IMR-90 (cell line): ENCODE results near the gene INTS15. TPM values are rescaled to one million over a fixed set of nuclear protein-coding genes. Genes with fewer than 3 reads are reported as not detected.

Experiments used
- ATAC-seq: fragments of 200-7000 bp; cut with Tn5 transposase; 2 replicates; pipeline ENCODE4 v1.9.1; 2020; ENCODE audit warnings: low read depth, mild to moderate bottlenecking, moderate library complexity
- BruUV-seq: library from RNA; stranded (reverse); fragments of 400-500 nt; replicated peaks from 2 replicates; lab custom pipeline; 2021; lab: Mats Ljungman, UMichigan
- CTCF ChIA-PET: fragments of 300-600 bp; formaldehyde crosslinking; extraction: SDS; loops from one replicate; lab custom pipeline; 2021; ENCODE audit warnings: antibody characterized with exemption; lab: Yijun Ruan, JAX
- POLR2A ChIA-PET: fragments of 300-600 bp; sonication (Branson Sonifier 250); formaldehyde crosslinking; loops from one replicate; lab custom pipeline; 2022; ENCODE audit warnings: antibody characterized with exemption; ENCODE audit not compliant: unreplicated experiment; lab: Charles Lee
- DNase-seq: peaks from one replicate; pipeline ENCODE4 v3.0.0; 2013
- H2AFZ ChIP-seq: replicated peaks from 2 replicates; pipeline ENCODE3; 2013; ENCODE audit warnings: low read length, mild to moderate bottlenecking; ENCODE audit not compliant: poor library complexity
- H2AK5ac ChIP-seq: 2 replicates; pipeline ENCODE4 v1.6.1; 2013; ENCODE audit warnings: low read depth, low read length, inconsistent platforms
- H2AK9ac ChIP-seq: replicated peaks from 2 replicates; pipeline ENCODE3; 2013; ENCODE audit warnings: mild to moderate bottlenecking, low read depth, low read length, moderate library complexity; ENCODE audit not compliant: poor library complexity
- H2BK120ac ChIP-seq: 2 replicates; pipeline ENCODE4 v1.6.1; 2013; ENCODE audit warnings: low read depth, low read length, inconsistent platforms
- H2BK15ac ChIP-seq: 3 replicates; pipeline ENCODE4 v1.6.1; 2013; ENCODE audit warnings: low read depth, low read length, inconsistent platforms
- H2BK20ac ChIP-seq: 2 replicates; pipeline ENCODE4 v1.6.1; 2013; ENCODE audit warnings: low read depth, mild to moderate bottlenecking, inconsistent platforms, low read length, moderate library complexity
- H2BK5ac ChIP-seq: 2 replicates; pipeline ENCODE4 v1.6.1; 2013; ENCODE audit warnings: mild to moderate bottlenecking, low read depth, low read length, inconsistent platforms; ENCODE audit not compliant: poor library complexity, severe bottlenecking
- H3K14ac ChIP-seq: replicated peaks from 2 replicates; pipeline ENCODE4 v1.6.1; 2013; ENCODE audit warnings: low read depth, low read length, inconsistent platforms
- H3K18ac ChIP-seq: 2 replicates; pipeline ENCODE4 v1.6.1; 2013; ENCODE audit warnings: low read depth, low read length, control low read depth
- H3K23ac ChIP-seq: 2 replicates; pipeline ENCODE4 v1.6.1; 2013; ENCODE audit warnings: low read depth, low read length, inconsistent platforms
- H3K27ac ChIP-seq: 2 replicates; pipeline ENCODE4 v1.5.1; 2013; ENCODE audit warnings: mild to moderate bottlenecking, control low read depth, low read length; ENCODE audit not compliant: insufficient read depth
- H3K27me3 ChIP-seq: 2 replicates; pipeline ENCODE4 v1.6.1; 2013; ENCODE audit warnings: low read length; ENCODE audit not compliant: control insufficient read depth, insufficient read depth
- H3K36me3 ChIP-seq: 2 replicates; pipeline ENCODE4 v1.6.1; 2013; ENCODE audit warnings: low read length, mixed read lengths; ENCODE audit not compliant: control insufficient read depth, insufficient read depth
- H3K4ac ChIP-seq: 2 replicates; pipeline ENCODE4 v1.6.1; 2013; ENCODE audit warnings: low read depth, low read length, inconsistent platforms
- H3K4me1 ChIP-seq: 2 replicates; pipeline ENCODE4 v1.6.1; 2013; ENCODE audit warnings: low read length, mixed read lengths; ENCODE audit not compliant: control insufficient read depth, insufficient read depth
- H3K4me2 ChIP-seq: 2 replicates; pipeline ENCODE4 v1.6.1; 2013; ENCODE audit warnings: low read depth, mild to moderate bottlenecking, control low read depth, low read length, moderate library complexity
- H3K4me3 ChIP-seq: 2 replicates; pipeline ENCODE4 v1.5.1; 2013; ENCODE audit warnings: low read depth, mild to moderate bottlenecking, control low read depth, low read length, moderate library complexity; ENCODE audit not compliant: insufficient read depth
- H3K56ac ChIP-seq: 2 replicates; pipeline ENCODE4 v1.6.1; 2013; ENCODE audit warnings: low read length, inconsistent platforms; ENCODE audit not compliant: insufficient read depth; ENCODE audit errors: extremely low read depth
- H3K79me1 ChIP-seq, 2 experiments: 2 replicates each; pipeline ENCODE4 v1.6.1; 2013; ENCODE audit warnings: low read length in 2 of 2, inconsistent platforms in 1 of 2, low read depth in 1 of 2
- H3K9ac ChIP-seq: 2 replicates; pipeline ENCODE4 v1.6.1; 2013; ENCODE audit warnings: low read depth, low read length, control low read depth
- H3K9me1 ChIP-seq: 2 replicates; pipeline ENCODE4 v1.6.1; 2013; ENCODE audit warnings: low read length, inconsistent platforms; ENCODE audit not compliant: insufficient read depth
- H3K9me3 ChIP-seq: 2 replicates; pipeline ENCODE4 v1.6.1; 2013; ENCODE audit warnings: low read length; ENCODE audit not compliant: control insufficient read depth, insufficient read depth
- H4K20me1 ChIP-seq: 2 replicates; pipeline ENCODE4 v1.6.1; 2013; ENCODE audit warnings: low read length, inconsistent platforms; ENCODE audit not compliant: insufficient read depth
- H4K5ac ChIP-seq: 2 replicates; pipeline ENCODE4 v1.6.1; 2013; ENCODE audit warnings: mild to moderate bottlenecking, low read depth, low read length, control low read depth
- H4K8ac ChIP-seq, 2 experiments: 2 replicates each; pipeline ENCODE4 v1.6.1; 2013; ENCODE audit warnings: low read depth in 2 of 2, low read length in 2 of 2, control low read depth in 1 of 2, inconsistent platforms in 1 of 2
- H4K91ac ChIP-seq: 2 replicates; pipeline ENCODE4 v1.6.1; 2013; ENCODE audit warnings: low read depth, low read length, inconsistent platforms; ENCODE audit not compliant: insufficient read depth
- BHLHE40 ChIP-seq: fragments of 150-350 bp; IDR thresholded peaks from 2 replicates; pipeline ENCODE4 v1.6.1; 2016; ENCODE audit warnings: mild to moderate bottlenecking, low read depth, low read length
- CEBPB ChIP-seq: IDR thresholded peaks from 2 replicates; pipeline ENCODE4 v1.6.1; 2012; ENCODE audit warnings: low read depth, low read length, improper control_type of control experiment
- CHD1 ChIP-seq: IDR thresholded peaks from 2 replicates; pipeline ENCODE4 v1.6.1; 2012; ENCODE audit warnings: low read depth, low read length, improper control_type of control experiment
- CTCF ChIP-seq: conservative IDR thresholded peaks from 2 replicates; pipeline ENCODE4 v1.5.1; 2012; ENCODE audit warnings: mild to moderate bottlenecking, low read depth, low read length, improper control_type of control experiment
- ELK1 ChIP-seq: fragments of 150-350 bp; IDR thresholded peaks from 2 replicates; pipeline ENCODE4 v1.6.1; 2016; ENCODE audit warnings: low read depth, mild to moderate bottlenecking, low read length, moderate library complexity, borderline replicate concordance
- FOS ChIP-seq: fragments of 150-350 bp; IDR thresholded peaks from 2 replicates; pipeline ENCODE4 v1.6.1; 2016; ENCODE audit warnings: low read depth, low read length
- MAFK ChIP-seq: IDR thresholded peaks from 2 replicates; pipeline ENCODE4 v1.6.1; 2012; ENCODE audit warnings: low read depth, low read length, improper control_type of control experiment
- MAZ ChIP-seq: IDR thresholded peaks from 2 replicates; pipeline ENCODE4 v1.6.1; 2012; ENCODE audit warnings: low read depth, mild to moderate bottlenecking, low read length, improper control_type of control experiment, moderate library complexity, borderline replicate concordance
- MXI1 ChIP-seq: IDR thresholded peaks from 2 replicates; pipeline ENCODE4 v1.6.1; 2012; ENCODE audit warnings: low read depth, mild to moderate bottlenecking, low read length, moderate library complexity, borderline replicate concordance
- NFE2L2 ChIP-seq: fragments of 150-350 bp; IDR thresholded peaks from 2 replicates; pipeline ENCODE4 v1.6.1; 2016; ENCODE audit warnings: low read depth, mild to moderate bottlenecking, low read length
- POLR2A ChIP-seq: IDR thresholded peaks from 2 replicates; pipeline ENCODE4 v1.6.1; 2012; ENCODE audit warnings: mild to moderate bottlenecking, low read depth, low read length
- RAD21 ChIP-seq: IDR thresholded peaks from 2 replicates; pipeline ENCODE4 v1.6.1; 2012; ENCODE audit warnings: low read length, improper control_type of control experiment
- RCOR1 ChIP-seq: IDR thresholded peaks from 2 replicates; pipeline ENCODE4 v1.6.1; 2012; ENCODE audit warnings: mild to moderate bottlenecking, low read length, improper control_type of control experiment; ENCODE audit not compliant: insufficient replicate concordance
- RFX5 ChIP-seq: IDR thresholded peaks from 2 replicates; pipeline ENCODE4 v1.8.0; 2012; ENCODE audit warnings: low read depth, mild to moderate bottlenecking, low read length, moderate library complexity
- SMC3 ChIP-seq: fragments of 150-350 bp; IDR thresholded peaks from 2 replicates; pipeline ENCODE4 v1.6.1; 2016; ENCODE audit warnings: low read depth, mild to moderate bottlenecking, antibody characterized with exemption, low read length, moderate library complexity
- USF2 ChIP-seq: fragments of 150-350 bp; IDR thresholded peaks from 2 replicates; pipeline ENCODE4 v1.6.1; 2017; ENCODE audit warnings: mild to moderate bottlenecking, antibody characterized with exemption, low read length, low read depth
- WGBS, 2 experiments: methylation state at CpG; one replicate each; pipeline versions ENCODE4 v1.1.5 to v1.1.7; 2013; ENCODE audit warnings: missing lambda C conversion rate in 2 of 2; ENCODE audit not compliant: insufficient read length in 1 of 2; ENCODE audit errors: extremely low coverage in 2 of 2; 5-methylcytosine and 5-hydroxymethylcytosine counted together
- dilution Hi-C: fragments of 300-500 bp; cut with HindIII; formaldehyde crosslinking; loops from one replicate; pipeline ENCODE4 v1.14.3; 2018; ENCODE audit warnings: low sequenced_read_pairs; ENCODE audit not compliant: unreplicated experiment
- in situ Hi-C: fragments of 300-500 bp; cut with MboI; formaldehyde crosslinking; loops from 3 replicates; pipeline ENCODE4 v1.14.3; 2019; ENCODE audit warnings: low sequenced_read_pairs, inconsistent platforms, mixed read lengths
- intact Hi-C: fragments of 100-400 bp; cut with micrococcal nuclease; formaldehyde crosslinking; loops from 2 replicates; pipeline ENCODE4 v1.10.0; 2022
- polyA plus RNA-seq, 3 experiments: library from polyadenylated mRNA; depleted of rRNA; stranded (reverse); fragments of >200 nt; gene quantifications; 2 replicates each; pipeline ENCODE4 v1.2.3, GENCODE V29; 2012; ENCODE audit warnings: low replicate concordance in 1 of 3
- total RNA-seq: library from RNA; depleted of rRNA; stranded (reverse); fragments of >200 nt; gene quantifications from 2 replicates; pipeline ENCODE4 v1.2.3, GENCODE V29; 2012

Gene INTS15
- total and polyA plus RNA-seq, 2 of the 4 experiments (the other 2 are of a cell fraction), result 7.0 to 20.8 TPM

GRCh38 chr7:6647080-6647479 lies 57.3 kb downstream of the INTS15 start:
- dilution Hi-C loops (no loop called here), intact Hi-C loops (no loop called here), in situ Hi-C loops (no loop called here)
- ATAC-seq (no peak), DNase-seq (no peak)
- peaks cover 16% of the 10 kb centered on the region for H3K9me3 ChIP-seq
- no peak overlapping the region for H2AK5ac ChIP-seq
- H3K23ac ChIP-seq, result no peak overlapping the region
- H4K5ac ChIP-seq, result no peak overlapping the region
- H3K4me1 ChIP-seq, result no peaks in the 10 kb centered on the region
- H3K4me2 ChIP-seq, result no peak overlapping the region
- H2BK20ac ChIP-seq, result no peak overlapping the region
- H4K20me1 ChIP-seq, result peaks cover 4% of the 10 kb centered on the region; the same call in 1 of the 2 replicates
- no peak overlapping the region for H2BK120ac ChIP-seq
- no peak overlapping the region for H2BK15ac ChIP-seq
- no peak overlapping the region for H2AK9ac ChIP-seq
- BruUV-seq, result no TSS peak
- no peak overlapping the region for H3K9ac ChIP-seq
- peaks cover 76% of the 10 kb centered on the region for H3K36me3 ChIP-seq
- CTCF ChIA-PET, result no interaction called here
- H4K8ac ChIP-seq, result no peak overlapping the region
- peaks cover 1 to 18% of the 10 kb centered on the region in 2 experiments; a peak in 3 of 4 replicates for H3K79me1 ChIP-seq
- TF ChIP-seq RAD21 (no peak), SMC3 (no peak), FOS (no peak), USF2 (no peak), ELK1 (no peak), CTCF (no peak), MAZ (no peak), MXI1 (no peak), CHD1 (no peak), NFE2L2 (no peak), RFX5 (no peak), CEBPB (no peak), RCOR1 (no peak), BHLHE40 (no peak), POLR2A (no peak), MAFK (no peak)
- H3K18ac ChIP-seq, result no peak overlapping the region
- no peak overlapping the region for H3K27ac ChIP-seq
- no peak overlapping the region for H3K4me3 ChIP-seq
- no peak overlapping the region for H2BK5ac ChIP-seq
- POLR2A ChIA-PET, result no interaction called here
- no peaks in the 10 kb centered on the region for H3K27me3 ChIP-seq
- no peak overlapping the region for H2AFZ ChIP-seq
- H3K4ac ChIP-seq, result no peak overlapping the region
- H4K91ac ChIP-seq, result no peak overlapping the region
- WGBS, 2 experiments, result 86% methylated on average over 3 of the region's 8 CpGs; no CpG with 5 or more reads in 1 of the 2 experiments
- H3K14ac ChIP-seq, result no peak overlapping the region
- no peak overlapping the region for H3K56ac ChIP-seq
- no peaks in the 10 kb centered on the region for H3K9me1 ChIP-seq
